ENCODE data around the gene SMIM8.

Gene SMIM8

DNA sequence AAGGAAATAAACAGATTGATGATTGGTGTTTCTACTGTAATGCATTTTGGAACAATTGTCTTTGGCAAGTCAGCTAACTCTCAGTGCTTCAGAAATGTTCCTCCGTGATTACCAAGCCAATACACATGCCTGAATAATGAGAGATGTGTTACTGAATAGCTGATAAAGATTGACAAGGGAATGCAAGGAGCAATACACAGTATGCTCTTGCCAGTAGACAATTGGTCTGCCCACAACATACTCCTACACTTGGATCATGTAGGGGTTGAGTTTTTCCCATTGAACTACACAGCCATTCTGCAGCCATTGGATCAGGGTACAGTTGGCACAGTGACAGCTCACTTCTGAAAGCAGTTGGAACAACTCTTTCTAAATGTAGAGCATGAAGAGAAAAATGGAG is 12.3 kb downstream of the SMIM8 start:
- DNase-seq = no peak

DNA sequence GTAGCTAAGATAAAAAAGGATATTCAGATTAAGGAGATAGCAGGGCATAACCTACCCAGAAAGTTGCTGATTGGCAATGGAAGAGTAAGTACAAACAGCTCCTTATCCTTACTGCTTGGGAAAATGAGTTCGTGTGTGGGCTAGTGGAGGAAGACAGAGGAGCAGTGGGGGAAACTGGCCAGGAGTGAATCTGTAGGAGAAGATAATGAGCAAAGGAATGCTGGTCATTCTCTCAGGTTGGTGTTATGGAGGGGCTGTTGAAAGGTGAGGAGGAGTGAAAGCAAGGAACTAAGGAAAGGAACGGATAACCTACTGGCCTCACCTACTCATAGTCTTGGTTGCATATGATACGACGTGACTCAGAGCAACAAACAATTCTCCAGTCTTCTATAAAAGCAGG is 14.0 kb downstream of the SMIM8 start:
- DNase-seq = no peak

DNA sequence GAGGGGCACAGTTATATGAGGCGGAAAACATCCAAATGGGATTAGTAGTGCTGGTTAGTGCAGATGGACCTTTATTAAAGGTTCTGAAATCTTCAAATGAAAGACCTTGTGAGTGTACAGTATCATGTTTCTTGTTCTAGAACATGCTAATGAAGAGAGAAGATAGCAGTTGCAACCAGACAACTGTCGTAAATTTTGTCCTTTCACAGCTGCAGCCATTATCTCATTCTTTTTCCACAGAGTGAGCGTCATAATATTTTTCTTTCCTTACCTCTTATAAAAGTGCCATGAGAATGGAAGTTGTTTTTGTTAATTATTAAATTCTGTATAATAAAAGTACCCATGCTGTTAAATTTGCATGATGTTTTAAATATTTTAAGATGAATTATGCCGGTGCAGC is 17.8 kb downstream of the SMIM8 start:
- no peak for DNase-seq

- DNase-seq = no peak
Observed at GRCh38 chr6:87341158-87341557, 18.8 kb downstream of the SMIM8 start.

- no peak for DNase-seq
Observed at GRCh38 chr6:87341899-87342298, 19.5 kb downstream of the SMIM8 start.

GRCh38 chr6:87342829-87343228 is 20.4 kb downstream of the SMIM8 start:
- DNase-seq = no peak

DNA sequence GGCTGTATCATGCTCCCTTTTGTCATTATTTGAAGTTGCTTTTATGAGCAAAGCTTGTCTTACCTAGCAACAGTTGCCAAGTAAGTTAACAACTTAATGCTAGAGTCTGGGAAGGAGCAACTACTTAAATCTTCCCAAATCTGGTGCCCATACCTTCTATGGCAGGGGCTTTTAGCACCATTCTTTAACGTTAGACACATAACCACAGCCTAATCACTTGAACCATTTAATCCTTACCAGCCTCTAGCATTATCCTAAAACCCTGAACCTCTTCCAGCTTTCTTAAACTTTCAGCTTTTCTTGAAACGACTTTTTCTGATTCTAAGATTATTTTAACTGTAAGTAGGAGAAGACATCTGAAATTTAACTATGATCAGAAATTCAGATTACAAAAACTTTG is 22.3 kb downstream of the SMIM8 start, which contains the start of gene C6orf163:
TSS of gene C6orf163 (plus strand) at position 83 of the 400 bp plus-strand sequence. CDS start at position 370, 287 bp downstream.
- DNase-seq = no peak

- DNase-seq = no peak
Observed at GRCh38 chr6:87346700-87347099, 24.3 kb downstream of the SMIM8 start.

DNA sequence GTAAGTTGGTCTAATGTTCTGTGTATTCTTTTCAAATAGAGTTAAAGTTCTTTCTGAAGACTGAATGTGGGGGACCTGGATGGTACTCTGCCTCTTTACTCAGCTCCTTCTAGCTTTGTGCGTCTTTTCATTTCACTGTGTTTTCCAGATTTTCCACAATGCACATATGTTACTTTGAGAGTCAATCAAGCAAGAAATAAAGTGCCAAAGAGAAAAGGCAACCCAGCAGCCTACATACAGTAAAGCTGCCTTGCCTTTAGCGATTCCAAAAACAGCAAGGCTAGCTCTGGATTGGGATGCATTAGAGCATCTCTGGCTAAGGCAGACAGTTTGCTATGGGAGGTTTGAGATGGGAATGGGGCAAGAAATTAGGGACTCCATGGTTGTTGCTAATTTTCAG is 27.5 kb downstream of the SMIM8 start:
- DNase-seq = no peak

- DNase-seq = no peak
Observed at GRCh38 chr6:87350516-87350915, 28.1 kb downstream of the SMIM8 start.

GRCh38 chr6:87351583-87351982 is 29.2 kb downstream of the SMIM8 start:
- DNase-seq = no peak

- no peak for DNase-seq
Observed at GRCh38 chr6:87356181-87356580, 33.8 kb downstream of the SMIM8 start.

DNA sequence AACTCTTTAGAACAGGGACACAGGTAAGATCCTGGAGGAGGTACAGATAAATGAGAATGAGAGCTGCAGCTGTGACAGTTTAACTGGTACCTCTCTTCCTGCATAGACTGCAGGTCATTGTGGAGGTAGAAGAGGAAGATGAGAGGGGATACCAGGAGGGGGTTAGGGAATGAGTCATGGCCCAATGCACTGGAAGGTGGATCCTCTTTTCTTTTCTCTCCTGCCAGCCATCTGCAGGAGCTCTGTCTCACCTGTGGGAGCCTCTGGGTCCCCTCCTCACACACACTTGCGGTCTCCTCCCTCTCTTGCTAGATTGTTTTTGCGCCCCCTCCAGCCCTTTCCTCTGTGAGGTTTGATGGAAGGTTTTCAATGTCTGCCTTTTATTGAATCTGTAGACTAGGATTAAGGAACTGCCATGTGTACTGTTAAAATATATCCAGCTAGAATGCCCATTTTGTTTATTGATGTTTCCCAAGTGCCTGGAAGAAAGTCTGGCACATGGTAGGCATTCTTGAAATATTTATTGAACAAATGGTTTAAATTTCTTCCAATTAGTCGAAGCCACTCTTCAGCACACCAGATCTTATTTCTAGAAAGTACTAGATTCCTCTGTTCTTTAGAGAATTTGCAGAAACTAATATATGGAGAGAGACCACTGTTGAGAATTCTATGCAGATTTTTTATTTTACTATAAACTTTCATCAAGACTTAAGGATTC is 35.2 kb downstream of the SMIM8 start:
- DNase-seq = no peak

GRCh38 chr6:87364602-87365252 is 42.3 kb downstream of the SMIM8 start:
- DNase-seq = no peak

DNA sequence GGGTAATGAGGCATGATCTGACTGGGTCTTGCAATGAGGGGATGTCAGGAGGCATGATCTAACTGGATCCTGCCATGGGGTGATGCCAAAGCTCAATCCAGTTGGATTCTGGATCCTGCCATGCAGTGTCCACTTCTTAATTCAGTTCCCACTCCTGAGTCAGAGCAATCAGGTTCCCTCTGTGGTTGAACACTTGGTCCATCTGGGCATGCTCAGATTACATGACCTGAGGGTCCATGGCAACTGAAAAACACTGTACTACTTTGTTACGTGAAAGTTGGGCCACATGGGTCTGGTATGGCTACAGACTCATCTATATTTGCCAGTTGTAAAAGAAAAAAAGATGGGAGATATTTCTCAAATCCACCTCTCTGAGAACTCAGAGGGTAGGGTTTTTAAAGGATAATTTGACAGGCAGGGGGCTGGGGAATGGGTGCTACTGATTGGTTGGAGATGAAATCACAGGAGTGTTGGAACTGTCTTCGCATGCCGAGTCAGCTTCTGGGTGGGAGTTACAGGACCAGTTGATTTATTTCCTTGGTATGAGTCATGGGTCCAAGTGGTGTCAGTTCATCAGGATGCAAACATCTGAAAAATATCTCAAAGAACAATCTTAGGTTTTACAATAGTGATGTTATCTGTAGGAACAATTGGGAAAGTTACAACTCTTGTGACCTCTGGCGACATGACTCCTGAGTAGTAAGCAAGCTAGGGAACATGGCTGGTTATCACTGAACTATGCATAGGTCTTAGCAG is 43.9 kb downstream of the SMIM8 start:
- no peak for DNase-seq

- DNase-seq = no peak
Observed at GRCh38 chr6:87366899-87367298, 44.5 kb downstream of the SMIM8 start.

DNA sequence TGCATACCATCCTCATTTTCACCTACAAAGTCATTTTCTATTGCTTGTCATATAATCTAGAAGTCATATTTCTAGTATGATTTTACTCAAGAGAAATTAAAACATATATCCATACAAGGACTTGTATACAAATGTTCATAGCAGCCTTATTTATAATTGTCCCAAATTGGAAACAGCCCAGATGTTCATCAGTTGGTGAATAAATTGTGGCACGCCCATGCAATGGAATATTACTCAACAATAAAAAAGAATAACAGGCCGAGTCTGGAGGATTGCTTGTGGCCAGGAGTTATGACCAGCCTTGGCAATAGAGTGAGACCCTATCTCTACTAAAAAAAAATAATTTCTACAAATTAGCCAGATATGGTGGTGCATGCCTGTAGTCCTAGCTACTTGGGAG is 51.0 kb downstream of the SMIM8 start:
- no peak for DNase-seq

DNA sequence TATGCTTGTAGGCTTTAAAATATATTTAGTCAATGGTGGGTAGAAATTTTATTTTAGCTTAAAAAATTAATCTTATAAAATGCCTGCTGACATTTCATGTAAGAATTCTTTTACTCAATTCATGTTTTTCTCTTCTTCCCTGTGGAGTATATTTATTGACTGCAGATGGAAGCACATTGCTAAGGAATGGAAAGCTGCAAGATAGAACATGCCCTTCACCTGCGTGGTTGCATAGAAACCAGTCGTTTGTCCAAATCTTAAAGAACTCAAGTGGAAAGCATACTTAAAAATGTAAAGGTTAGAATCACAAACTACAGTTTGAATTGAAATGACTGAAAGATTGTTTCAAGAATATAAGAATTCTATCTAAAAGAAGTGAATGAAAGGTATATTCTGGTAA is 52.9 kb downstream of the SMIM8 start:
- no peak for DNase-seq

DNA sequence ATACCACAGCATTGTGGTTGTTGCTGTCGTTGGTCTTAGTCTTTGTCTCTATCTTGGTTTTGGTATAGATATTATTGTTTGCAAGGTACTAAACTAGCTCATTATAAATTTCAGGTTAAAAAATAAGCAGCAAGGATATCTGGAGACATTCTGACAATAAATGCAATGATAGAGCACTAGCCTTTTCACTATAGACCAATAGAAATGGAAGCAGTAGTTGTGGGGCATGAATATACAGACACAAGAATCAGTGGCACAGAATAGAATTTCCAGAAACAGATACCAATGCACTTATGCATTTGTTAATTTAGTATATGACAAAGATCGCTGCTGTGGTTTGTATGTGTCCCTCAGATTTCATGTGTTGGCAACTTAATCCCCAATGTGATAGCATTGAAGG is 54.3 kb downstream of the SMIM8 start:
- DNase-seq = no peak

DNA sequence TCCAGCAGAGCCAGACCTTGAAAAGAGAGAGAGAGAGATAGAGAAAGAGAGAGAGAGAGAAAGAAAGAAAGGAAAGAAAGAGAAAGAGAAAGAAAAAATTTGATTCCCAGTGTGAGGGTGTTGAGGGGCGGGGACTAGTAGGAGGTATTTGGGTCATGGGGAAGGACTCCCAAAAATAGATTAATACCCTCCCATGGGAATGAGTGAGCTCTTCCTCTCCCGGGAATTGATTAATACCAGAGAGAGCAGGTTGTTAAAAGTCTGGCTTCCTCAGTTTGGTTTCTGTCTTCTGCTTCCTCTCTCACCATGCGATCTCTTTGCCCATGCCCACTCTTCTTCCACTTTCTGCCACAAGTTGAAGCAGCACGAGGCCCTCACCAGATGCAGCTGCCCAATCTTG is 56.6 kb downstream of the SMIM8 start:
- no peak for DNase-seq

GRCh38 chr6:87382861-87383260 is 60.5 kb downstream of the SMIM8 start:
- no peak for DNase-seq

DNA sequence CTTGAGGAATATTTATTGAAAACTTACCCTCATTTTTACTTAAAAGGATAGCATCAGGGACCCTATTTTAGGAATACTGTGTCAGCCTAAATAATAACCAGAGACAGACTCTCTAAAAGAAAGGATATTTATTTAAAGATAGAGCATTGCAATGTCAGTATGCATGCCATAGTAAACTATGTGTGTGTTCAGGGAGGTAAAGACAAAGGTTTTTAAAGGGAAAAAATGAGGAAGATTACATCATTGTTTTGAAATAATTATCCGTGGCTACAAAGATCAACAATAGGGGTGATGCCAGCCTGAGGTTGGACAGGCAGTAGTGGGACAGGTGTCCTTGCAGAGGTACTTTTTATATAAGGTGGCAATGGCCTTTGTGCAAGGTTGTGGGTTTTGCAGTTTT is 61.6 kb downstream of the SMIM8 start:
- DNase-seq = no peak

DNA sequence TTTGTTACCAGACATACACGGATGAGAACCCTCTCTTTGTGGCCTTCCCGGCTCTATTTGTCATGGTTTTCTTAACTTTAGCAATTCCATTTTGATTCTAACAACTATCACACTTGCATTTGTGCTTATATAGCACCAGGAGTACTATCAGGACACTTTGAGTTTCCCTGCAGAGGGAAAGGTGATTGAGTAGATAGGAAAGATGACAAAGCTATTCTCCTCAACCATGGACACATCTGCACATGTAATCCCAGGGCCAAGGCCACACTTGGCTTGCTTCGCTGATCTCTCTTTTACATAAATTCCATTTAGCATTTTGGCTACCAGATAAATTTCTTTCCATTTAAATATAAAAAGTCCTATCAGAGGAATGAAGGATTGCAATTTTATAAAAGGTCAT is 62.1 kb downstream of the SMIM8 start:
- no peak for DNase-seq
